Activated T-cell treated with anti-CD3 and anti-CD28 coated beads, Interleukin-2, amount 50 U/mL, for 72 hours (primary cell): Measurements from ENCODE around the gene NOLC1. TPM values are rescaled to one million over a fixed set of nuclear protein-coding genes. Genes with fewer than 3 reads are reported as not detected.

ENCODE experiments used
- ATAC-seq, 2 donors: fragments of 150-1000 bp; cut with Tn5 transposase; replicated peaks in 1 of 2; 2 replicates each; pipeline ENCODE4 v1.10.0; 2021; ENCODE audit warnings: moderate library complexity in 2 of 2, mild to moderate bottlenecking in 1 of 2
- DNase-seq, 2 donors: peaks; one replicate each; pipeline ENCODE4 v3.0.0; 2021 to 2022; ENCODE audit warnings: mixed read lengths in 1 of 2
- H3K27ac Mint-ChIP-seq: one replicate; pipeline ENCODE4 v1.8.0; 2022; ENCODE audit warnings: mild to moderate bottlenecking, moderate library complexity, mixed read lengths
- H3K27me3 Mint-ChIP-seq: one replicate; pipeline ENCODE4 v1.8.0; 2022; ENCODE audit warnings: low read depth, mixed read lengths
- H3K36me3 Mint-ChIP-seq, 2 donors: one replicate each; pipeline ENCODE4 v1.8.0; 2022; ENCODE audit warnings: mixed read lengths in 2 of 2, mild to moderate bottlenecking in 1 of 2; ENCODE audit not compliant: insufficient read depth in 2 of 2
- H3K4me1 Mint-ChIP-seq: one replicate; pipeline ENCODE4 v1.8.0; 2022; ENCODE audit warnings: low read depth, mixed read lengths
- H3K4me3 Mint-ChIP-seq, 2 donors: one replicate each; pipeline ENCODE4 v1.8.0; 2022; ENCODE audit warnings: mild to moderate bottlenecking in 2 of 2, mixed read lengths in 2 of 2, moderate library complexity in 2 of 2
- H3K9me3 Mint-ChIP-seq, 2 donors: one replicate each; pipeline ENCODE4 v1.8.0; 2022; ENCODE audit warnings: mixed read lengths in 2 of 2
- total RNA-seq, 2 donors: library from RNA; stranded (reverse); gene quantifications; one replicate each; pipeline ENCODE4 v1.2.3, GENCODE V29; 2022

NOLC1 gene
- total RNA-seq, 2 donors from 2014 or later: 98.2 to 124 TPM

DNA sequence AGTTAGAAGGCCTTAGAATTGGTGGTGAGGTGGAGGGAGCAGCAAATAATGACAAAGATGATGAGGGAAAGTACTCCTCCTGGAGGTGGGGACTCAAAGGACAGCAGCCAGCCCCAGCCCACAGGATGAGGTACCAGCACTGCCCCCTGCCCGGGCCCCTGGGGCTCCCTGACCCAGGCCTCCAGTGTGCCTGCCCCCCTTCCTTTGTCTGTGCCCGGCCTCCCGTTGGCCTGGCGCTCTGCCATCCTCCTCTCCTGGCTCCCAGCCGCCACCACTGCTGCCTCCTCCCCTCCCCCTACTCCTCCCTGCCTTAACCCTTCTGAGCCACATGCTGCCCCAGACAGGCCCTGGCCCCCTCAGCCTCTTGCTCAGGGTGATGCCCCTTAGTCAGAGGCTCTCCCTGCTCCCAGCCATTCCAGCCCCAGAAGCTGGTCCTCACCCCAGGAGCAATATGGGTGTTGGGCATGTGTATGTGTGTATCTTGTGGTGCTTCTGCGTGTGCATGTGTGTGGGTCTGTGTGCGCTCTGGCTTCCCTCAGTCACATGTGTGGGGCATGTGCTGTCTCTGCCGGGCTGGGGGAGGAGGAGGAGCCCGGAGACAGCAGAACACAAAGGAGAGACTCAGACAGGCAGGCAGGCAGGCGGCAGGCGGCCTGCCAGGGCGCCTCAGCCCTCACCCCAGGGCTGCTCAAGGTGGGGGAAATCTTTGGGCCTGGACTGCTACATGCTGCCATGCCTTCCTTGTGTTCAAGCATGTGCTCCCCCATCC lies 34.6 kb upstream of the NOLC1 start:
- H3K27ac Mint-ChIP-seq: peak overlapping the region; percentile 24
- no peaks in the 10 kb centered on the region for H3K27me3 Mint-ChIP-seq
- DNase-seq (peak; percentile 70 to 77), ATAC-seq (peak; percentile 51 to 62)
- peaks cover 0 to 1% of the 10 kb centered on the region in 2 donors for H3K36me3 Mint-ChIP-seq
- peaks cover 69% of the 10 kb centered on the region for H3K4me1 Mint-ChIP-seq
- H3K9me3 Mint-ChIP-seq: no peaks in the 10 kb centered on the region
- peak overlapping the region; percentile 96 for H3K4me3 Mint-ChIP-seq

DNA sequence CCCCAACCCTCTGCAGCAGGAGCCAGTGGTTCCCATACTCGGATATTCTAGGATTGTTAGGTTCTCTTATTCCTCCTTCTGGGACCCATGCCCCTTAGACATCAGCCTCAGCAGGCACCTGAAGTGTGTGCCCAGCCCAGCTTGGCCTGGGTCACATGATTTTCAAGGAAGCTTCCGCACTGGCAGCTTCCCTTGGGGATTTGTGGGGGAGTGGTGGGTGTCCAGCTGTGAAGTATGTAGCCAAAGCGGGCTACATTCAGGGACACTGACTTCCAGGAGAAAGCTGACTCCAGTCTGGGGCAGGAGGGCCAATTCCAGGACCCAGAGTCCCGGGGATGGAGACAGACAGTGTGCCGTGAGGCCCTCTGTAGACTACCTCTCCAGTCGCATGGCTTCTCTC lies 33.3 kb upstream of the NOLC1 start:
- Mint-ChIP-seq H3K27ac (peak overlapping the region; percentile 24), H3K4me1 (peaks cover 62% of the 10 kb centered on the region)
- ATAC-seq: no peak

GRCh38 chr10:102119417-102120141 lies 32.6 kb upstream of the NOLC1 start:
- Mint-ChIP-seq H3K4me3 (peak overlapping the region; percentile 96), H3K27ac (peak overlapping the region; percentile 66), H3K9me3 (no peaks in the 10 kb centered on the region), H3K27me3 (no peaks in the 10 kb centered on the region), H3K4me1 (peaks cover 61% of the 10 kb centered on the region), H3K36me3 (peaks cover 0 to 1% of the 10 kb centered on the region in 2 donors)
- DNase-seq: peak; percentile 63 to 65
- peak; percentile 17 to 19 for ATAC-seq

More for the DNA sequence above, 33.3 kb upstream of the NOLC1 start:
- no peak for DNase-seq
- H3K36me3 Mint-ChIP-seq: peaks cover 0 to 1% of the 10 kb centered on the region in 2 donors
- peak overlapping the region; percentile 96 for H3K4me3 Mint-ChIP-seq
- no peaks in the 10 kb centered on the region for H3K9me3 Mint-ChIP-seq
- no peaks in the 10 kb centered on the region for H3K27me3 Mint-ChIP-seq

GRCh38 chr10:102120142-102120990 lies 31.8 kb upstream of the NOLC1 start, which contains the start of gene LDB1:
TSS of gene LDB1 (minus strand) at chr10:102120368. CDS start at chr10:102120110, 258 bp downstream.
- peaks cover 54% of the 10 kb centered on the region for H3K4me1 Mint-ChIP-seq
- no peaks in the 10 kb centered on the region for H3K9me3 Mint-ChIP-seq
- H3K36me3 Mint-ChIP-seq: peaks cover 0 to 1% of the 10 kb centered on the region in 2 donors
- peak within 1 kb of the TSS; percentile 90 for H3K27ac Mint-ChIP-seq
- peak; percentile 54 to 59 for ATAC-seq
- no peaks in the 10 kb centered on the region for H3K27me3 Mint-ChIP-seq
- DNase-seq: peak; percentile 69 to 81
- peak within 1 kb of the TSS; percentile 96 for H3K4me3 Mint-ChIP-seq

DNA sequence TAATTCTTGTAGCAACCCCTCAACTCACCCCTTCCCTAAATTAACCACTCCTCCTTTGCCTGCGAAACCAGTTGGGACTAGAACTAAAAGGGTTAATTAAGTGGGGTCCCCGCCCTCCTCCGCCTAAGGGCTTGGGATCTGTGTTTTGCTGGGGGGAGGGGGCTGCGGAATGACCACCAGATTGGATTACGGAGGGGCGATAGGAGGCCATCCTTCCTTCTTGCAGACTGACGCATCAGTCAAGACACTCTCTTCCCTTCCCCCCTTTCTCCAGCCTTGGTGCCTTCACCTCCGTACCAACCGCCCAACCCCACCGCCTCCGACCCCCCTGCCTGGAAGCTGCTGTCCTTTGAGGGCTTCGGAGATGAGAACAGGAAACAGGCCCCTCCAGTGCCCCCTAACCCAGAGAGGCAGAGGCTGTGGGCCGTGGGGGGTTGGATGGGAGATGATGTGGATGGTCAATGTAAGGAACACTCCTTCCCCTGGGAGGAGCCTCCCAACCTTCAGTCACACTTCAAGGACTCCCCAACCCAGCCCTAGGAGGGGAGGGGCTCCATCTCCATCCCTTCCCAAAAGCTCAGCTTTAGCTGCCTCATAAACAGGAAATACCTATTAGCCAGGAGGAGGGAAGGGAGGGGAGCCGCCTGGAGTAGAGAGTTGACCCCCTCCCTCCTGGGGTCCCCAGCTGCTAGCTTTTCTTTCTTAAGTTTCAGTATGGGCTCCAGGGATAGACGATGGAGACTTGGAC lies 31.0 kb upstream of the NOLC1 start:
- Mint-ChIP-seq H3K9me3 (no peaks in the 10 kb centered on the region), H3K27me3 (no peaks in the 10 kb centered on the region), H3K4me1 (peaks cover 46% of the 10 kb centered on the region), H3K27ac (peak overlapping the region; percentile 90), H3K36me3 (peaks cover 0 to 1% of the 10 kb centered on the region in 2 donors), H3K4me3 (peak overlapping the region; percentile 96)
- ATAC-seq (no peak), DNase-seq (peak in 1 of 2 donors; percentile 22)

GRCh38 chr10:102121739-102122372 lies 30.3 kb upstream of the NOLC1 start:
- Mint-ChIP-seq H3K27me3 (no peaks in the 10 kb centered on the region), H3K9me3 (no peaks in the 10 kb centered on the region), H3K36me3 (peaks cover 0 to 1% of the 10 kb centered on the region in 2 donors), H3K4me1 (peaks cover 39% of the 10 kb centered on the region), H3K4me3 (peak overlapping the region; percentile 96), H3K27ac (no peak overlapping the region)
- DNase-seq (no peak), ATAC-seq (no peak)

GRCh38 chr10:102122450-102122849 lies 29.7 kb upstream of the NOLC1 start:
- Mint-ChIP-seq H3K4me3 (peak overlapping the region in 1 of 2 donors; percentile 3), H3K4me1 (peaks cover 33% of the 10 kb centered on the region), H3K9me3 (no peaks in the 10 kb centered on the region), H3K27me3 (no peaks in the 10 kb centered on the region), H3K27ac (no peak overlapping the region), H3K36me3 (peaks cover 0 to 1% of the 10 kb centered on the region in 2 donors)
- no peak for DNase-seq
- ATAC-seq: no peak

- Mint-ChIP-seq H3K36me3 (peaks cover 0 to 1% of the 10 kb centered on the region in 2 donors), H3K4me1 (peaks cover 25% of the 10 kb centered on the region), H3K27ac (no peak overlapping the region), H3K4me3 (no peak overlapping the region), H3K9me3 (no peaks in the 10 kb centered on the region), H3K27me3 (no peaks in the 10 kb centered on the region)
- no peak for DNase-seq
- no peak for ATAC-seq
These were observed 29.0 kb upstream of the NOLC1 start for GRCh38 chr10:102123223-102123622.

- H3K36me3 Mint-ChIP-seq: peaks cover 4 to 12% of the 10 kb centered on the region in 2 donors
- DNase-seq: no peak
- no peaks in the 10 kb centered on the region for H3K9me3 Mint-ChIP-seq
- peaks cover 30% of the 10 kb centered on the region for H3K4me1 Mint-ChIP-seq
- ATAC-seq: no peak
- H3K4me3 Mint-ChIP-seq: peak overlapping the region; percentile 82 to 97
- H3K27me3 Mint-ChIP-seq: no peaks in the 10 kb centered on the region
- H3K27ac Mint-ChIP-seq: peak overlapping the region; percentile 86
These were observed 20.7 kb upstream of the NOLC1 start for GRCh38 chr10:102131286-102132170.

DNA sequence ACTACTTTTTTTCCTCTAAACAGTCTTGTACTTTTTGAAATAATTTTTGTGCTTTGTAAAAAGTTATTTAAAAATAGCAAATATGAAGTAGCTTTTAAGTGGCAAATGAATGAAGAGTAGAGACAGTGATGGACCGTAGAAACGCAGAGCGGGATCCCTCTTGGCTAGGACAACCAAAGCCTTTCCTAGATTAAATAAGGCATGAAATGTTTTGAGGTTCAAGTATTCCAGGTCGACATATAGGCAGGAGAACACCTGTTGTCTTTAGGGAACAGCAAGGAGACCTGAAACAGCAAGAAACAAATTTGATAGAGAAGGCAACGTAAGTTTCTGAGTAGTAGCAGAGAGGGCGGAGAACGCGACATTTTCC lies 20.0 kb upstream of the NOLC1 start:
- no peak for DNase-seq
- H3K27me3 Mint-ChIP-seq: no peaks in the 10 kb centered on the region
- H3K27ac Mint-ChIP-seq: peak overlapping the region; percentile 86
- H3K36me3 Mint-ChIP-seq: peaks cover 4 to 12% of the 10 kb centered on the region in 2 donors
- no peak for ATAC-seq
- H3K9me3 Mint-ChIP-seq: no peaks in the 10 kb centered on the region
- peak overlapping the region; percentile 82 to 97 for H3K4me3 Mint-ChIP-seq
- peaks cover 30% of the 10 kb centered on the region for H3K4me1 Mint-ChIP-seq
